ENCODE measurements around the gene AKAP4. TPM values are rescaled to one million over a fixed set of nuclear protein-coding genes. Genes with fewer than 3 reads are reported as not detected.
A peak's percentile ranks its signal among the peaks of the same experiment; 100 is the strongest.

AKAP4 gene
- total and polyA plus RNA-seq, 10 of the 15 experiments (the other 5 are each of a cell fraction or from before 2014, with no cell fraction given): not detected

DNA sequence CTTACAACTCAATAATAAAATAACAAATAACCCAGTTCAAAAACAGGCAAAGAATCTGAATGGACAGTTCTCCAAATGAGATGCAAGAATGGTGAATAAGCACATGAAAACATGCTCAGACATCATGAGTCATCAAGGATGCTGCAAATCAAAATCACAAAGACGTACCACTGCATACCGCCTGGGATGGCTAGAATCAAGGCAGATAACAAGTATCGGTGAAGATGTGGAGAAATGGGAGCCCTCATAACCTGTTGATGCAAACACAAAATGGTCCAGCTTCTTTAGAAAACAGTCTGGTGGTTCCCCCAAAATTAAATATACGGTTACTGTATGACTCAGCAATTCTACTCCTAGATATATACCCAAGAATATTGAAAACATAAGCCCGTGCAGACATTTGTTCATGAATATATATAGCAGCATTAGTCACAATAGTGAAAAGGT, 32.5 kb downstream of the AKAP4 start:
- in situ Hi-C loops (cut with MboI) (no loop called here), intact Hi-C loops (cut with micrococcal nuclease; ENCODE audit: unreplicated experiment) (no loop called here)
- H3K27ac ChIP-seq (ENCODE audit: control insufficient read depth, insufficient read depth): no peak overlapping the region
- no peaks in the 10 kb centered on the region for H3K79me2 ChIP-seq (ENCODE audit: control insufficient read depth, insufficient read depth, low read length)
- no peak overlapping the region for H3K4me2 ChIP-seq (ENCODE audit: control insufficient read depth, insufficient read depth)
- H3K9ac ChIP-seq (ENCODE audit: control insufficient read depth, insufficient read depth, low read length): no peak overlapping the region
- no peaks in the 10 kb centered on the region for H4K20me1 ChIP-seq (ENCODE audit: control insufficient read depth, insufficient read depth)
- H3K4me1 ChIP-seq (ENCODE audit: control insufficient read depth, insufficient read depth, low read length): no peaks in the 10 kb centered on the region; the same call in 1 of the 2 replicates
- ChIA-PET POLR2A (no interaction called here), RAD21 (ENCODE audit: unreplicated experiment) (no interaction called here), SMC1A (ENCODE audit: uncharacterized antibody, unreplicated experiment) (no interaction called here), CTCF (no interaction called here)
- DNase-seq (ENCODE audit: low read depth, low spot score) (no peak), ATAC-seq (peak; percentile 66), FAIRE-seq (no peak)
- BruUV-seq (replicated peaks): no TSS peak
- H3K4me3 ChIP-seq: no peak overlapping the region
- peak; percentile 47 for TF ChIP-seq JUNB (IDR thresholded peaks at IDR 0.05)
- no peak for TF ChIP-seq HDGF (IDR thresholded peaks at IDR 0.05)
- peak; percentile 57; the same call in 1 of the 2 replicates for TF ChIP-seq BACH1 (IDR thresholded peaks at IDR 0.05; ENCODE audit: borderline replicate concordance)
- H3K27me3 ChIP-seq (replicated peaks in 1 of 2; ENCODE audit: control insufficient read depth in 2 of 2, insufficient read depth in 2 of 2, low read length in 1 of 2): no peaks in the 10 kb centered on the region
- no peaks in the 10 kb centered on the region for H3K36me3 ChIP-seq (ENCODE audit: control insufficient read depth in 2 of 2, insufficient read depth in 2 of 2, low read length in 1 of 2)
- WGBS (ENCODE audit: insufficient coverage, insufficient replicate concordance, low lambda C conversion rate, missing lambda C conversion rate): 47% methylated on average over 5 of the region's 5 CpGs
- no peaks in the 10 kb centered on the region for H3K9me3 ChIP-seq (replicated peaks; ENCODE audit: control insufficient read depth, insufficient read depth, low read length)
- H2AFZ ChIP-seq (ENCODE audit: control insufficient read depth, low read depth, low read length): no peak overlapping the region

DNA sequence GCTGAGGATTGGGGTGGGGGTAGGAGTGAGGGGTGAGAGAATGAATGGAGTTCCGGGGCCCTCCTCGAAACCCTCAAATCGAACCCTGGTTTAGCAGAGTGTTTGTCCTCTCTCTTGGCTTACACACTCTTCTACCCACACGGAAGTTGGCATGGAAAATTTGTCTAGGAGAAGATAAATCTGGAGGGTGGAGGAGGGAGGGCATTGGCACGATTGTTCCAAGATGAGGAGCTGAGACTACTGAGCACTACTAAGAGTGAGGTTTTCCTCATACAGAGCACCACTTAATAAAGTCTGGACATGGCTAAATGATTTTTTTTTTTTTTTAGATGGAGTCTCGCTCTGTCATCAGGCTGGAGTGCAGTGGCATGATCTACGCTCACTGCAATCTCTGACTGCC, 33.4 kb downstream of the AKAP4 start:
- in situ Hi-C loops (cut with MboI): no loop called here
- TF ChIP-seq, protein P1, sequence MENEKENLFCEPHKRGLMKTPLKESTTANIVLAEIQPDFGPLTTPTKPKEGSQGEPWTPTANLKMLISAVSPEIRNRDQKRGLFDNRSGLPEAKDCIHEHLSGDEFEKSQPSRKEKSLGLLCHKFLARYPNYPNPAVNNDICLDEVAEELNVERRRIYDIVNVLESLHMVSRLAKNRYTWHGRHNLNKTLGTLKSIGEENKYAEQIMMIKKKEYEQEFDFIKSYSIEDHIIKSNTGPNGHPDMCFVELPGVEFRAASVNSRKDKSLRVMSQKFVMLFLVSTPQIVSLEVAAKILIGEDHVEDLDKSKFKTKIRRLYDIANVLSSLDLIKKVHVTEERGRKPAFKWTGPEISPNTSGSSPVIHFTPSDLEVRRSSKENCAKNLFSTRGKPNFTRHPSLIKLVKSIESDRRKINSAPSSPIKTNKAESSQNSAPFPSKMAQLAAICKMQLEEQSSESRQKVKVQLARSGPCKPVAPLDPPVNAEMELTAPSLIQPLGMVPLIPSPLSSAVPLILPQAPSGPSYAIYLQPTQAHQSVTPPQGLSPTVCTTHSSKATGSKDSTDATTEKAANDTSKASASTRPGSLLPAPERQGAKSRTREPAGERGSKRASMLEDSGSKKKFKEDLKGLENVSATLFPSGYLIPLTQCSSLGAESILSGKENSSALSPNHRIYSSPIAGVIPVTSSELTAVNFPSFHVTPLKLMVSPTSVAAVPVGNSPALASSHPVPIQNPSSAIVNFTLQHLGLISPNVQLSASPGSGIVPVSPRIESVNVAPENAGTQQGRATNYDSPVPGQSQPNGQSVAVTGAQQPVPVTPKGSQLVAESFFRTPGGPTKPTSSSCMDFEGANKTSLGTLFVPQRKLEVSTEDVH (IDR thresholded peaks at IDR 0.05; ENCODE audit: low read depth, partially characterized antibody): no peak
- TF ChIP-seq CEBPB (IDR thresholded peaks at IDR 0.05; ENCODE audit: borderline replicate concordance in 1 of 2, low read depth in 2 of 2, low read length in 2 of 2) (no peak), SIX5 (IDR thresholded peaks at IDR 0.05; ENCODE audit: low read depth, low read length, severe bottlenecking) (no peak), CBX3 (IDR thresholded peaks at IDR 0.05; ENCODE audit: borderline replicate concordance, low read depth) (no peak), SREBF2 (IDR thresholded peaks at IDR 0.05; ENCODE audit: low read length) (no peak), HCFC1 (IDR thresholded peaks at IDR 0.05; ENCODE audit: low read length) (no peak)
- TF ChIP-seq, protein P2, sequence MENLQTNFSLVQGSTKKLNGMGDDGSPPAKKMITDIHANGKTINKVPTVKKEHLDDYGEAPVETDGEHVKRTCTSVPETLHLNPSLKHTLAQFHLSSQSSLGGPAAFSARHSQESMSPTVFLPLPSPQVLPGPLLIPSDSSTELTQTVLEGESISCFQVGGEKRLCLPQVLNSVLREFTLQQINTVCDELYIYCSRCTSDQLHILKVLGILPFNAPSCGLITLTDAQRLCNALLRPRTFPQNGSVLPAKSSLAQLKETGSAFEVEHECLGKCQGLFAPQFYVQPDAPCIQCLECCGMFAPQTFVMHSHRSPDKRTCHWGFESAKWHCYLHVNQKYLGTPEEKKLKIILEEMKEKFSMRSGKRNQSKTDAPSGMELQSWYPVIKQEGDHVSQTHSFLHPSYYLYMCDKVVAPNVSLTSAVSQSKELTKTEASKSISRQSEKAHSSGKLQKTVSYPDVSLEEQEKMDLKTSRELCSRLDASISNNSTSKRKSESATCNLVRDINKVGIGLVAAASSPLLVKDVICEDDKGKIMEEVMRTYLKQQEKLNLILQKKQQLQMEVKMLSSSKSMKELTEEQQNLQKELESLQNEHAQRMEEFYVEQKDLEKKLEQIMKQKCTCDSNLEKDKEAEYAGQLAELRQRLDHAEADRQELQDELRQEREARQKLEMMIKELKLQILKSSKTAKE (IDR thresholded peaks at IDR 0.05; ENCODE audit: low read depth, poor library complexity, severe bottlenecking): no peak

More for the DNA sequence above, 33.4 kb downstream of the AKAP4 start:
- Histone ChIP-seq H3K9me3 (replicated peaks; ENCODE audit: control insufficient read depth, insufficient read depth, low read length) (no peaks in the 10 kb centered on the region), H3K4me1 (ENCODE audit: control insufficient read depth, insufficient read depth, low read length) (no peaks in the 10 kb centered on the region; the same call in 1 of the 2 replicates), H4K20me1 (ENCODE audit: control insufficient read depth, insufficient read depth) (no peaks in the 10 kb centered on the region), H3K36me3 (ENCODE audit: control insufficient read depth in 2 of 2, insufficient read depth in 2 of 2, low read length in 1 of 2) (no peaks in the 10 kb centered on the region), H3K4me3 (no peak overlapping the region), H2AFZ (ENCODE audit: control insufficient read depth, low read depth, low read length) (no peak overlapping the region), H3K79me2 (ENCODE audit: control insufficient read depth, insufficient read depth, low read length) (no peaks in the 10 kb centered on the region), H3K27me3 (replicated peaks in 1 of 2; ENCODE audit: control insufficient read depth in 2 of 2, insufficient read depth in 2 of 2, low read length in 1 of 2) (no peaks in the 10 kb centered on the region), H3K9ac (ENCODE audit: control insufficient read depth, insufficient read depth, low read length) (no peak overlapping the region), H3K27ac (ENCODE audit: control insufficient read depth, insufficient read depth) (no peak overlapping the region), H3K4me2 (ENCODE audit: control insufficient read depth, insufficient read depth) (no peak overlapping the region)
- 31% methylated on average over 7 of the region's 7 CpGs for WGBS (ENCODE audit: insufficient coverage, insufficient replicate concordance, low lambda C conversion rate, missing lambda C conversion rate)
- intact Hi-C loops (cut with micrococcal nuclease; ENCODE audit: unreplicated experiment): no loop called here
- ChIA-PET POLR2A (no interaction called here), CTCF (interaction anchor here (0.7 kb wide), 1 partner anchor 58 kb away, joined by 3 read pairs; no protein-coding TSS in a partner anchor), RAD21 (ENCODE audit: unreplicated experiment) (no interaction called here), SMC1A (ENCODE audit: uncharacterized antibody, unreplicated experiment) (no interaction called here)
- FAIRE-seq (no peak), ATAC-seq (no peak), DNase-seq (ENCODE audit: low read depth, low spot score) (no peak)
- no TSS peak for BruUV-seq (replicated peaks)
